Measurements from ENCODE around the gene HNRNPM.

Gene HNRNPM

GRCh38 chr19:8489561-8490394, 45.0 kb downstream of the HNRNPM start:
- DNase-seq: no peak

GRCh38 chr19:8490395-8490760, 45.6 kb downstream of the HNRNPM start:
- DNase-seq: no peak

GRCh38 chr19:8490873-8491272, 46.1 kb downstream of the HNRNPM start:
- no peak for DNase-seq

- DNase-seq: no peak
These were observed 46.8 kb downstream of the HNRNPM start for GRCh38 chr19:8491574-8491973.

GRCh38 chr19:8494158-8494557, 49.4 kb downstream of the HNRNPM start:
- no peak for DNase-seq

GRCh38 chr19:8498295-8498694, 53.5 kb downstream of the HNRNPM start:
- no peak for DNase-seq

- no peak for DNase-seq
These were observed 54.5 kb downstream of the HNRNPM start for GRCh38 chr19:8499048-8499833.

- no peak for DNase-seq
These were observed 55.4 kb downstream of the HNRNPM start for GRCh38 chr19:8500158-8500557.

- no peak for DNase-seq
These were observed 56.7 kb downstream of the HNRNPM start for GRCh38 chr19:8501516-8501915.

- DNase-seq: no peak
These were observed 57.2 kb downstream of the HNRNPM start for GRCh38 chr19:8501981-8502380.

- no peak for DNase-seq
These were observed 58.7 kb downstream of the HNRNPM start for GRCh38 chr19:8503510-8503909.

GRCh38 chr19:8504171-8504570, 59.4 kb downstream of the HNRNPM start:
- DNase-seq: no peak

- DNase-seq: no peak
These were observed 60.1 kb downstream of the HNRNPM start for GRCh38 chr19:8504919-8505318.

GRCh38 chr19:8505680-8506401, 61.1 kb downstream of the HNRNPM start:
- peak; percentile 52 for DNase-seq

- no peak for DNase-seq
These were observed 61.7 kb downstream of the HNRNPM start for GRCh38 chr19:8506402-8506957.

- no peak for DNase-seq
These were observed 65.9 kb downstream of the HNRNPM start for GRCh38 chr19:8510589-8511115.

- DNase-seq: no peak
These were observed 66.9 kb downstream of the HNRNPM start for GRCh38 chr19:8511573-8512101.

GRCh38 chr19:8512115-8512967, 67.6 kb downstream of the HNRNPM start:
- no peak for DNase-seq

GRCh38 chr19:8513036-8513686, 68.4 kb downstream of the HNRNPM start:
- DNase-seq: no peak

GRCh38 chr19:8513687-8514504, 69.1 kb downstream of the HNRNPM start, which contains the start of gene ZNF414:
ZNF414 (minus strand) TSS chr19:8514167; CDS start chr19:8514046, 121 bp downstream.
- peak; percentile 98 for DNase-seq
